HCT116 (cell line): ENCODE measurements around the gene S100A7A.

ENCODE experiments used
- EZH2phosphoT487 ChIP-seq: fragments of 200-600 bp; IDR thresholded peaks from 2 replicates; pipeline ENCODE4 v1.6.1; 2018; ENCODE audit warnings: antibody characterized with exemption, borderline replicate concordance
- POLR2A ChIP-seq: IDR thresholded peaks from 2 replicates; pipeline ENCODE4 v1.7.0; 2011; ENCODE audit warnings: borderline replicate concordance; ENCODE audit not compliant: insufficient read depth, insufficient read length; ENCODE audit errors: extremely low read depth
- POLR2AphosphoS5 ChIP-seq: IDR thresholded peaks from 2 replicates; pipeline ENCODE4 v1.6.1; 2011; ENCODE audit warnings: mild to moderate bottlenecking, low read depth, low read length, moderate library complexity
- RAD21 ChIP-seq: IDR thresholded peaks from 2 replicates; pipeline ENCODE4 v1.6.1; 2012; ENCODE audit warnings: low read depth, mild to moderate bottlenecking
- SP1 ChIP-seq: IDR thresholded peaks from 2 replicates; pipeline ENCODE4 v1.6.1; 2012; ENCODE audit warnings: low read depth
- TF ChIP-seq, protein P1 (sequence below), 3 experiments: fragments of 200-600 bp in 1 of 3; sonication (generic) in 1 of 3; IDR thresholded peaks in 2 of 3; conservative IDR thresholded peaks in 1 of 3; 2 replicates each; pipeline ENCODE4 v1.5.1; 2012 to 2017; ENCODE audit warnings: low read depth in 2 of 3, low read length in 2 of 3, antibody characterized with exemption in 1 of 3, borderline replicate concordance in 1 of 3, control low read depth in 1 of 3, mild to moderate bottlenecking in 1 of 3, mixed read lengths in 1 of 3, mixed run types in 1 of 3, moderate library complexity in 1 of 3; ENCODE audit not compliant: insufficient read depth in 1 of 3
- TF ChIP-seq, protein P2 (sequence below): IDR thresholded peaks from 2 replicates; pipeline ENCODE4 v1.6.1; 2012; ENCODE audit warnings: low read depth
- TF ChIP-seq, protein P3 (sequence below): IDR thresholded peaks from 2 replicates; pipeline ENCODE4 v1.6.1; 2012
- TF ChIP-seq, protein P4 (sequence below): IDR thresholded peaks from 2 replicates; pipeline ENCODE4 v1.6.1; 2011; ENCODE audit warnings: mild to moderate bottlenecking, low read length, moderate library complexity; ENCODE audit not compliant: insufficient replicate concordance; ENCODE audit errors: extremely low read depth

DNA sequence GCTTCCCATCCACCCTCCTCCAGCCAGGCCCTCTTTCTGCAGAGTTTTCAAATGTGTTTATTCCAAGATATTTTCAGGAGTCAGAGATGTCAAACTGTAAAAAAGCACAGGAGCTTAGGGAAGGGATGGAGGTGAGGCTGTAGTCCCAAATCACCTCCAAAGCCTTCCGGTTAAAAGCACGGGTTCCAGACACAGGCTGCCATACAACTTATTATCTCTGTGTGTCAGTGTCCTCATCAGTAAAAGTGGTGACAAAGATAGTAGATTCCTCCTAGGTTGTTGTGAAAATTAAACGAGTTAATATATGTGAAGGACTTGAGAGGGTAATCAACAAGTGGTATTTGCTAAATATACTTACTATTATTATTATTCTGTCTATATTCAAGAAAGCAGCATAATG is 15.1 kb downstream of the S100A7A start:
- TF ChIP-seq, protein P1, sequence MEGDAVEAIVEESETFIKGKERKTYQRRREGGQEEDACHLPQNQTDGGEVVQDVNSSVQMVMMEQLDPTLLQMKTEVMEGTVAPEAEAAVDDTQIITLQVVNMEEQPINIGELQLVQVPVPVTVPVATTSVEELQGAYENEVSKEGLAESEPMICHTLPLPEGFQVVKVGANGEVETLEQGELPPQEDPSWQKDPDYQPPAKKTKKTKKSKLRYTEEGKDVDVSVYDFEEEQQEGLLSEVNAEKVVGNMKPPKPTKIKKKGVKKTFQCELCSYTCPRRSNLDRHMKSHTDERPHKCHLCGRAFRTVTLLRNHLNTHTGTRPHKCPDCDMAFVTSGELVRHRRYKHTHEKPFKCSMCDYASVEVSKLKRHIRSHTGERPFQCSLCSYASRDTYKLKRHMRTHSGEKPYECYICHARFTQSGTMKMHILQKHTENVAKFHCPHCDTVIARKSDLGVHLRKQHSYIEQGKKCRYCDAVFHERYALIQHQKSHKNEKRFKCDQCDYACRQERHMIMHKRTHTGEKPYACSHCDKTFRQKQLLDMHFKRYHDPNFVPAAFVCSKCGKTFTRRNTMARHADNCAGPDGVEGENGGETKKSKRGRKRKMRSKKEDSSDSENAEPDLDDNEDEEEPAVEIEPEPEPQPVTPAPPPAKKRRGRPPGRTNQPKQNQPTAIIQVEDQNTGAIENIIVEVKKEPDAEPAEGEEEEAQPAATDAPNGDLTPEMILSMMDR (IDR thresholded peaks at IDR 0.05 in 2 of 3, conservative IDR thresholded peaks at IDR 0.05 in 1 of 3; ENCODE audit: borderline replicate concordance in 1 of 3, insufficient read depth in 1 of 3, low read depth in 2 of 3, low read length in 2 of 3), result no peak
- TF ChIP-seq, protein P2, sequence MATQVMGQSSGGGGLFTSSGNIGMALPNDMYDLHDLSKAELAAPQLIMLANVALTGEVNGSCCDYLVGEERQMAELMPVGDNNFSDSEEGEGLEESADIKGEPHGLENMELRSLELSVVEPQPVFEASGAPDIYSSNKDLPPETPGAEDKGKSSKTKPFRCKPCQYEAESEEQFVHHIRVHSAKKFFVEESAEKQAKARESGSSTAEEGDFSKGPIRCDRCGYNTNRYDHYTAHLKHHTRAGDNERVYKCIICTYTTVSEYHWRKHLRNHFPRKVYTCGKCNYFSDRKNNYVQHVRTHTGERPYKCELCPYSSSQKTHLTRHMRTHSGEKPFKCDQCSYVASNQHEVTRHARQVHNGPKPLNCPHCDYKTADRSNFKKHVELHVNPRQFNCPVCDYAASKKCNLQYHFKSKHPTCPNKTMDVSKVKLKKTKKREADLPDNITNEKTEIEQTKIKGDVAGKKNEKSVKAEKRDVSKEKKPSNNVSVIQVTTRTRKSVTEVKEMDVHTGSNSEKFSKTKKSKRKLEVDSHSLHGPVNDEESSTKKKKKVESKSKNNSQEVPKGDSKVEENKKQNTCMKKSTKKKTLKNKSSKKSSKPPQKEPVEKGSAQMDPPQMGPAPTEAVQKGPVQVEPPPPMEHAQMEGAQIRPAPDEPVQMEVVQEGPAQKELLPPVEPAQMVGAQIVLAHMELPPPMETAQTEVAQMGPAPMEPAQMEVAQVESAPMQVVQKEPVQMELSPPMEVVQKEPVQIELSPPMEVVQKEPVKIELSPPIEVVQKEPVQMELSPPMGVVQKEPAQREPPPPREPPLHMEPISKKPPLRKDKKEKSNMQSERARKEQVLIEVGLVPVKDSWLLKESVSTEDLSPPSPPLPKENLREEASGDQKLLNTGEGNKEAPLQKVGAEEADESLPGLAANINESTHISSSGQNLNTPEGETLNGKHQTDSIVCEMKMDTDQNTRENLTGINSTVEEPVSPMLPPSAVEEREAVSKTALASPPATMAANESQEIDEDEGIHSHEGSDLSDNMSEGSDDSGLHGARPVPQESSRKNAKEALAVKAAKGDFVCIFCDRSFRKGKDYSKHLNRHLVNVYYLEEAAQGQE, result no peak
- TF ChIP-seq, protein P3, sequence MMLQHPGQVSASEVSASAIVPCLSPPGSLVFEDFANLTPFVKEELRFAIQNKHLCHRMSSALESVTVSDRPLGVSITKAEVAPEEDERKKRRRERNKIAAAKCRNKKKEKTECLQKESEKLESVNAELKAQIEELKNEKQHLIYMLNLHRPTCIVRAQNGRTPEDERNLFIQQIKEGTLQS, result no peak
- TF ChIP-seq POLR2A (no peak), SP1 (no peak), EZH2phosphoT487 (no peak), RAD21 (no peak), POLR2AphosphoS5 (no peak)
- TF ChIP-seq, protein P4, sequence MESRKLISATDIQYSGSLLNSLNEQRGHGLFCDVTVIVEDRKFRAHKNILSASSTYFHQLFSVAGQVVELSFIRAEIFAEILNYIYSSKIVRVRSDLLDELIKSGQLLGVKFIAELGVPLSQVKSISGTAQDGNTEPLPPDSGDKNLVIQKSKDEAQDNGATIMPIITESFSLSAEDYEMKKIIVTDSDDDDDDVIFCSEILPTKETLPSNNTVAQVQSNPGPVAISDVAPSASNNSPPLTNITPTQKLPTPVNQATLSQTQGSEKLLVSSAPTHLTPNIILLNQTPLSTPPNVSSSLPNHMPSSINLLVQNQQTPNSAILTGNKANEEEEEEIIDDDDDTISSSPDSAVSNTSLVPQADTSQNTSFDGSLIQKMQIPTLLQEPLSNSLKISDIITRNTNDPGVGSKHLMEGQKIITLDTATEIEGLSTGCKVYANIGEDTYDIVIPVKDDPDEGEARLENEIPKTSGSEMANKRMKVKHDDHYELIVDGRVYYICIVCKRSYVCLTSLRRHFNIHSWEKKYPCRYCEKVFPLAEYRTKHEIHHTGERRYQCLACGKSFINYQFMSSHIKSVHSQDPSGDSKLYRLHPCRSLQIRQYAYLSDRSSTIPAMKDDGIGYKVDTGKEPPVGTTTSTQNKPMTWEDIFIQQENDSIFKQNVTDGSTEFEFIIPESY, result no peak
